Measurements from ENCODE around the gene TCF12.

TCF12 gene

GRCh38 chr15:56893364-56893678 lies 25.1 kb upstream of the TCF12 start:
- DNase-seq (ENCODE audit: extremely low read depth, low read depth) = no peak
- no peak for TF ChIP-seq CTCF (IDR thresholded peaks at IDR 0.05; ENCODE audit: low read depth, low read length)

GRCh38 chr15:56894601-56895000 lies 23.8 kb upstream of the TCF12 start:
- no peak for TF ChIP-seq CTCF (IDR thresholded peaks at IDR 0.05; ENCODE audit: low read depth, low read length)
- DNase-seq (ENCODE audit: extremely low read depth, low read depth) = no peak

- TF ChIP-seq CTCF (IDR thresholded peaks at IDR 0.05; ENCODE audit: low read depth, low read length) = no peak
- DNase-seq (ENCODE audit: extremely low read depth, low read depth) = no peak
Observed at GRCh38 chr15:56901931-56902330, 16.5 kb upstream of the TCF12 start.

DNA sequence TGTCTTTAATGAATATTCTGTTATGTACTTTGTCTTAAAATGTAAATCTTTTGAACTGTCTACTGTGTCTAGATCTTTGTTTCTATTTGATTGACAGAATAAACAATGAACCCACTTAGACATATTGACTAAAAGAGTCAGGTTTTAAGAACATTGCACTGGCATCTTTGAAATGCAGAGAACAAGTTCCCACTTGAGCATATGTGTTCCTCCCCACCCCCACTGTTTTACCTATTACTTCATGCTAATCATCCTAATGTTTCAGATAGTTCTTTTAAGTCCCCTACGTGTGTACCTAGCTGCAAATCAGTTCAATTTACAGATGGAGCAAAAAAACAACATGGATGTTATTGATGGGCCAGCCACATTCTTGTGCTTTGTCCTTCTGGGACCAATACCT lies 11.7 kb upstream of the TCF12 start:
- no peak for DNase-seq (ENCODE audit: extremely low read depth, low read depth)
- no peak for TF ChIP-seq CTCF (IDR thresholded peaks at IDR 0.05; ENCODE audit: low read depth, low read length)

DNA sequence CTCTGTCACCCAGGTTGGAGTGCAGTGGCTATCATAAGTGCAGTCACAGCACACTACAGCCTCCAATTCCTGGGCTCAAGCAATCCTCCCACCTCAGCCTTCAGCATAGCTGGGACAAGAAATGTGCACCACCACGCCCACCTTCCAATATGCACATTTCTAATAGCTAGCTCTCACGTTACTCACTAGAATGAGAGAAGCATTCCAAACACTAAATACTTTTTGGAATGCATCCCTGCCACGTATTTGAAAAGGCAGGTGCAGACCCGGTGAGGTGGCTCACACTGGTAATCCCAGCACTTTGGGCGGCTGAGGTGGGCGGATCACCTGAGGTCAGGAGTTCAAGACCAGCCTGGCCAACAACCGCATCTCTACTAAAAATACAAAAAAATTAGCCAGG lies 7.6 kb upstream of the TCF12 start:
- DNase-seq (ENCODE audit: extremely low read depth, low read depth) = no peak
- TF ChIP-seq CTCF (IDR thresholded peaks at IDR 0.05; ENCODE audit: low read depth, low read length) = no peak

GRCh38 chr15:56913241-56913640 lies 5.2 kb upstream of the TCF12 start:
- no peak for TF ChIP-seq CTCF (IDR thresholded peaks at IDR 0.05; ENCODE audit: low read depth, low read length)
- no peak for DNase-seq (ENCODE audit: extremely low read depth, low read depth)

DNA sequence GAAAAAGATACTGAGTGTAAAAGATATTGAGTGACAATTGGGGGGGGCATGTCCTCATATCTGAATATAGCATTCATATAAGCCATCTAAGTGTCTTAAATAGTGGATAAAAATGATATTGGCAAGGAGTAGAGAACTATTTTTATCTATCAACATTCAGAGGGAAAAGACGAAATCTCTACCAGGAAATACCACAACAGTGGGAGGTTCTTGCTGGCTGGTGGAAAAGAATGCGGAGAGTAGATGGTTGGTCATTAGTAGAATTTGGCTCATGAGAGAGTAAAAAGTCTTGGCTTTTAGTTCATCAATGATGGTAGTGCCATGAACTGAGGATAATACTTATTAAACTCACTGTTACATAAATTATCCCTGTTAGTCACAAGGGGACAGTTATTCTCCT lies 4.8 kb upstream of the TCF12 start:
- TF ChIP-seq CTCF (IDR thresholded peaks at IDR 0.05; ENCODE audit: low read depth, low read length) = no peak
- no peak for DNase-seq (ENCODE audit: extremely low read depth, low read depth)

All from AG09319 (cell line).